ENCODE measurements around the gene FTSJ3.
A peak's percentile ranks its signal among the peaks of the same experiment; 100 is the strongest.

Gene FTSJ3

GRCh38 chr17:63833741-63834373, 6.4 kb upstream of the FTSJ3 start:
- no peak for DNase-seq (ENCODE audit: insufficient read length, low spot score)
- no peak for TF ChIP-seq CTCF (IDR thresholded peaks at IDR 0.05; ENCODE audit: insufficient read depth, missing control alignments)
- FAIRE-seq = no peak

DNA sequence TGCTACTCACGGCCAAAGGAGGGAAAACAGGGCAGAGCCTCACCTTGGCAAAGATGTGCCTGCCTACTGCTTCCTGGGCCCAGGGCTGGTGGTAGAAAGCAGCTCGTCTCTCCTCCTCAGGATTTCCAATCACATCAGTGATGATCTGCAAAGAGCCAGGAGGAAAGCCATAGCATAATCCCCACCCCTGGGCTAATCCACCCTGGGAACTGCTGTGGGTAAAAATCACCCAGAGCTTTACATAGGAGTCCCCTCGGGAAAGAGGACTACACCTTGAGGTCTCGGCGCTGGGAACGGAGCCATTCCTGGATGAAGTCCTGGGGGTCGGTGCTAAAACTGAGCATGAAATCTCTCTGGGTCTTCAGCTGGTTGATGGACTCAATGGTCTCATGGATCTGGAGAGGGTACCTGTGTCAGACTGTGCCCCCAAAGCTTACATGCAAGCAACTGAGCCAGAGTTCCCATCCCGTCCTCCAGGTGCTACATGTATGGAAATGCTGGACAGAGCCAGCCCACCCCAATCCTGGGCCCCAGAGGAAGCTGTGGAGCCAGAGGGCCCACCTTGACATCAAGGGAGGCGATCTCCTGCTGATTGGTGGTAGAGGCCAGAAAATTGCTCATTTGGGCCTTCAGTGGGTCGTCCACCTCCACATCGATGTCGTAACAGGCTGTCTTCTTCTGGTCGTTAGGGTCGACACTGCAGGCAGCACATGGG, 5.7 kb upstream of the FTSJ3 start:
- TF ChIP-seq CTCF (IDR thresholded peaks at IDR 0.05; ENCODE audit: insufficient read depth, missing control alignments) = no peak
- no peak for FAIRE-seq
- DNase-seq (ENCODE audit: insufficient read length, low spot score) = peak; percentile 90

- DNase-seq (ENCODE audit: insufficient read length, low spot score) = no peak
- no peak for TF ChIP-seq CTCF (IDR thresholded peaks at IDR 0.05; ENCODE audit: insufficient read depth, missing control alignments)
- FAIRE-seq = no peak
Measured at GRCh38 chr17:63832455-63832854, 5.0 kb upstream of the FTSJ3 start.

DNA sequence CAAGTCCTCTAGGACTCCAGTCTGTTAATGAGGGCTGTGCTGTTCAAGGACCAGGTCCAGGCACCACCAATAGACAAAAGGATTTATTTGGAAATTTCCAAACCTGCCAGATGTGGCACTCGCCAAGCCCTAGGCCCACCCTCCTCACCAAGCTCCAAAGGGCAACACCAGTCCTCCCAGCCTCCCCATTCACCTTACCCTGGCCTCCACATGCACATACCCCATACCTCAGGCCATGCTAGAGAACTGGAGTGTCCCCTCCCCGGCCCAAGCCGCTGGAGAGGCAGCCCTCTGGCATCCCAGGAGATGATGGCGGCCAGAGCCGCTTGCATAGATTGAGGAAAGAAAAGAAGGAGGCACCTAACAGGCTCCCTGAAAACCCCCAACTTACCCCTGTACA, 4.6 kb upstream of the FTSJ3 start:
- DNase-seq (ENCODE audit: insufficient read length, low spot score) = no peak
- no peak for FAIRE-seq
- no peak for TF ChIP-seq CTCF (IDR thresholded peaks at IDR 0.05; ENCODE audit: insufficient read depth, missing control alignments)

GRCh38 chr17:63831505-63831904, 4.0 kb upstream of the FTSJ3 start:
- no peak for DNase-seq (ENCODE audit: insufficient read length, low spot score)
- no peak for FAIRE-seq
- no peak for TF ChIP-seq CTCF (IDR thresholded peaks at IDR 0.05; ENCODE audit: insufficient read depth, missing control alignments)

- no peak for FAIRE-seq
- no peak for DNase-seq (ENCODE audit: insufficient read length, low spot score)
- TF ChIP-seq CTCF (IDR thresholded peaks at IDR 0.05; ENCODE audit: insufficient read depth, missing control alignments) = no peak
Measured at GRCh38 chr17:63830904-63831491, 3.5 kb upstream of the FTSJ3 start.

DNA sequence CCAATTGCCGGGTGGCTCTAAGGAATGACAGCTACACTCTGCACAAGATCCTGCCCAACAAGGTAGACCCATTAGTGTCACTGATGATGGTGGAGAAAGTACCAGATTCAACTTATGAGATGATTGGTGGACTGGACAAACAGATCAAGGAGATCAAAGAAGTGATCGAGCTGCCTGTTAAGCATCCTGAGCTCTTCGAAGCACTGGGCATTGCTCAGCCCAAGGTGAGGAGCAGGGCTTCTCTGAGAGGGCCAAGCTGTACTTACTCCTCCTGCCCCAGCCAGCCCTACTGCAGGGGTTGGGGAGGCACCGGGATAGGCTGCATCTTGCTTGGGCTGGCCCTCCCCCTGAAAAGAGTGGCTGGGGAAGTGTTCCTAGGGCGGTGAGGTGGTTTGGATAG, 2.8 kb upstream of the FTSJ3 start:
- no peak for TF ChIP-seq CTCF (IDR thresholded peaks at IDR 0.05; ENCODE audit: insufficient read depth, missing control alignments)
- DNase-seq (ENCODE audit: insufficient read length, low spot score) = no peak
- no peak for FAIRE-seq

All from D721Med (cell line).